LNCAP (cell line): ENCODE results near the gene ZNF12.

Experiments used
- TF ChIP-seq, protein P1 (sequence below): fragments of 450-650 bp; IDR thresholded peaks from 2 replicates; pipeline ENCODE4 v1.5.1; 2017; ENCODE audit warnings: mild to moderate bottlenecking

ZNF12 gene

DNA sequence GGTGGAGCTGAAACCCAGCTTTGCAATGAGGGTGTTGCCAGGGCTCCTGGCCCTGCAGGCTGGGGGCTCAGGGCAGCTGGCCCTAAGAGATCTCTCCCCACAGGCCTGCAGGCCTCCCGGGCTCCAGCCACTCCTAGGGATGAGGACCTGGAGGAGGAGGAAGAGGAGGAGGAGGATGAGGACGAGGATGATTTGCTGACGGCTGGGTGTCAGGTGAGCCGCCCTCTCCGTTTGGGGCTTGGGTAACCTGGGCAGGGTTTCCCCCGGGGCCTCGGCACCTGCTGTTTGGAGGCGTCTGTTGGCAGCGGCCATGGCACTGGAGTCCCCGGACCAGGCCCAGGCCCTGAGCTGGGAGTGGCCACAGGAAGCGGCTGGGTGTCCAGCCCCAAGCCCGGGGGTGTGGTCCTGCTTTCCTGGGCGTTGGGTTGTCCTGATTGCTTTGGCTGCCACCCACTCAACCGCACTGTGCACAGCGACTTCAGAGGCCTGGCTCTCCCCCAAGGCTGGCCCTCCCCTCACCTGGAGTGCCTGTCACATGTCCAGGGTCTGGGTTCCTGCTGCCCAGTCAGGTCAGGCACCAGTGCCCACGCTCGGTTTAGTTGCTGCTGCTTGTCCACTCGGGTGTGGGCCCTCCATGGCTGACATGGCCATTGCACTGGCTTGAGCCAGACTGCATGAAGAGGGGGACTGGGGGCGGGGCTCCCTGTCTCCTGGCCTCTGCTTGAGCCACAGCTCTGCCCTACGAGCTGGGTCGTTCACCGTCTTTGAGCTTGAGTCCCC, 63.7 kb downstream of the ZNF12 start:
- TF ChIP-seq, protein P1, sequence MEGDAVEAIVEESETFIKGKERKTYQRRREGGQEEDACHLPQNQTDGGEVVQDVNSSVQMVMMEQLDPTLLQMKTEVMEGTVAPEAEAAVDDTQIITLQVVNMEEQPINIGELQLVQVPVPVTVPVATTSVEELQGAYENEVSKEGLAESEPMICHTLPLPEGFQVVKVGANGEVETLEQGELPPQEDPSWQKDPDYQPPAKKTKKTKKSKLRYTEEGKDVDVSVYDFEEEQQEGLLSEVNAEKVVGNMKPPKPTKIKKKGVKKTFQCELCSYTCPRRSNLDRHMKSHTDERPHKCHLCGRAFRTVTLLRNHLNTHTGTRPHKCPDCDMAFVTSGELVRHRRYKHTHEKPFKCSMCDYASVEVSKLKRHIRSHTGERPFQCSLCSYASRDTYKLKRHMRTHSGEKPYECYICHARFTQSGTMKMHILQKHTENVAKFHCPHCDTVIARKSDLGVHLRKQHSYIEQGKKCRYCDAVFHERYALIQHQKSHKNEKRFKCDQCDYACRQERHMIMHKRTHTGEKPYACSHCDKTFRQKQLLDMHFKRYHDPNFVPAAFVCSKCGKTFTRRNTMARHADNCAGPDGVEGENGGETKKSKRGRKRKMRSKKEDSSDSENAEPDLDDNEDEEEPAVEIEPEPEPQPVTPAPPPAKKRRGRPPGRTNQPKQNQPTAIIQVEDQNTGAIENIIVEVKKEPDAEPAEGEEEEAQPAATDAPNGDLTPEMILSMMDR, result no peak

DNA sequence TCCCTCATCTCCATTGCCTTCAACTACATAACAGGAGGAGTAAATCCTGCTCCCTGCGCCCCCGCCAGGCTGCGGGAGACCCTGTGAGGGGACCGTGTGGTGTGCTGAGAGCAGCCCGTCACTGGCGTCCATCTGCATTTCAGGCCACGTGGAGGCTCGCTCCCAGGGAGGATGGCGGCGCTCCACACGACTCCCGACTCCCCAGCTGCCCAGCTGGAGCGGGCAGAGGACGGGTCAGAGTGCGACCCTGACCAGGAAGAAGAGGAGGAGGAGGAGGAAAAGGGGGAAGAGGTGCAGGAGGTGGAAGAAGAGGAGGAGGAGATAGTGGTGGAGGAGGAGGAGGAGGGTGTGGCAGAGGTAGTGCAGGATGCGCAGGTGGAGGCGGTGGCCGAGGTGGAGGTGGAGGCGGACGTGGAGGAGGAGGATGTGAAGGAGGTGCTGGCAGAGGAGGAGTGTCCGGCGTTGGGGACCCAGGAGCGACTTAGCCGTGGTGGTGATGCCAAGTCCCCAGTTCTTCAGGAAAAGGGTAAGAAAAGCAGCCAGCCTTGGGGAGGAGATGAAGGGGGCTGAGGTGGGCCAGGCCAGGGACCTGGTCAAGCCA, 64.4 kb downstream of the ZNF12 start:
- TF ChIP-seq, protein P1, result no peak

DNA sequence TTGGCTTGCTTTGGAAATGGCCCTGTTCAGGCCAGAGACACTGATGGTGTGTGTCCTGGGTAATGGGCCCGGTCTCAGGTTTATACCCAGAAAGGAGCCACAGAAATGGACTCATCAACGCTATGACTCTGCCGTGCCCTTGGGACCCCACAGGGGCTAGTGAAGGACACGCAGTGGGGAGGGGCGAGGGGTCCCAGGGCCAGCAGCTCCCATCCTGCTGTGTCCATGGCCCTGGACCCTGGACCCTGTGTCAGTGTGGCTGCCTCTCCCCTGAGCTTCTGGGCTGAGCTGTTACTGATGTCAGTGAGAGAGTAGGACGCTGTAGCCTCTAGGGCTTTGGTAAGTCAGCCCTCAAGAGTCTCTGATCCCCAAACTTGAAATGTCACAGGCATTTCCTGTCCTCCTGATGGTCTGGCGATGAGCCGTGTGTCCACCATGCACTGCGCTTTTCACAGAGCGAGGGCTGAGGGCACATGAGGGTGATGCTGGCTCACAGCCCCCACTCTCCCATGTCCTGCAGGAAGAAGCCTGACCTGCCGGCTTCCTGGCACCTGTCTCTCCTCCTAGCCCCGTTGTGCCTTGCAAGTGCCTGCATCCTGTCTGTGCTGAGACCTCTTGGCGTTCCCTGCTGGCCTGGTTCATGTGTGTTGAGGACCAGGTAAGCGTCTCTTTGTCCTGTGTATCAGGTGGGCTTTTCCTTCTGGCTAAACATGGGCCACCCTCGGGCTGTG, 65.3 kb downstream of the ZNF12 start:
- TF ChIP-seq, protein P1, result no peak

DNA sequence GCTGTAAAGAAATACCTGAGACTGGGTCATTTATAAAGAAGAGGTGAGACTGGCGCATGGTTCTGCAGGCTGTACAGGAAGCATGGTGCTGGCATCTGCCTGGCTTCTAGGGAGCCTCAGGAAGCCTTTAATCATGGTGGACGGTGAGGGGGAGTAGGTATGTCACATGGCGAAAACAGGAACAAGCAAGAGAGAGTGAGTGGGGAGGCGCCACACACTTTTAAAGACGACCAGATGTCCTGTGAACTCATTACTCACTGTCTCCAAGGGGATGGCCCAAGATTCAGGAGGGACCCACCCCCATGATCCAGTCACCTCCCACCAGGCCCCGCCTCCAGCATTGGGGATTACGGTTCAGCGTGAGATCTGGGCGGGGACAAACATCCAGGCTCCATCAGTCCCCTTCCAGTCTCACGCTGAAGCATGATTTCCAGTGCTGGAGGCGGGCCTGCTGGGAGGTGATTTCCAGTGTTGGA, 66.5 kb downstream of the ZNF12 start:
- TF ChIP-seq, protein P1, result no peak

DNA sequence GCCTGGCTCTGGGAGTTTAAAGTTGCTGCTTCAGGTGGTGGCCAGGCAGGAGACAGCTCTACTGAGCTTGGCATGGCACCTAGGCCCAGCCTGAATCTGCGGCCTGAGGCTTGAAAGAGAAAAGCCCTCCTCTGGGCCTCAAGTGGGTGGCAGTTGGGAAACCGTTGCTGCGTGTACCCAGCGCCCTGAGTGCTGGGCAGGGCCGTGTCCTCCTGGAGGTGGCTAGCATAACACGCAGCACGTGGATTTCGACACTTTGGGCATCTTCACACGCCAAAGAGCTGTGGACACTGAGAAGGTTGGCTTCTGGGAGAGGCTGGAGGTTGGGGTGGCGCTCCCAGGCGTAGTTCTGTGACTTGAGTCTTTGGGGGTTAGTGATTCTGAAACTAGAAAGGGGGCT, 67.1 kb downstream of the ZNF12 start:
- TF ChIP-seq, protein P1, result no peak

DNA sequence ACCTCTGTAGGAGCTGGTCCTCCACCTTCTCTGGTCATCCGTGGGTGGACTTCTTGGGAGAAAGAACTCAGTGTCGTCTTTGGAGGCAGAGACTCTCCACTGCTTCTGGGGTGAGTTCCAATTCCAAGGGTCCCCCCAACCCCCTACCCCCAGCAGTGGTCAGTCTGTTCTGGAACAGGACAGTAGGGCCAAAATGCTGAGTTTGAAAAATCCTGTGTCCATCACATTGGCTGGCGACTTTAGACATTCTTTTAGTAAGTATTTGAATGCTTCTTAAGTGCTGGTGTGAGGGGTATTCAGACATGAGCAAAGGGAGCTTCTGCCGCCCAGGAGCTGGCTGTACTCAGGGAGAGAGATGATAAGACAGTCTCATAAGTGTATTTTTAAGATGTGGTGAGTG, 67.7 kb downstream of the ZNF12 start:
- TF ChIP-seq, protein P1, result no peak
